GM19043 (cell line): ENCODE measurements around the gene HSPA1B.
"Not testable (repeated sequence)": the region's sequence is repeated elsewhere in the genome, so short reads cannot be mapped to it uniquely, and the experiment has no call there.

Experiments used
- ATAC-seq: cut with Tn5 transposase; IDR thresholded peaks from one replicate; pipeline ENCODE4 v1.9.1; 2021; ENCODE audit warnings: low read depth; ENCODE audit not compliant: unreplicated experiment

Gene HSPA1B

DNA sequence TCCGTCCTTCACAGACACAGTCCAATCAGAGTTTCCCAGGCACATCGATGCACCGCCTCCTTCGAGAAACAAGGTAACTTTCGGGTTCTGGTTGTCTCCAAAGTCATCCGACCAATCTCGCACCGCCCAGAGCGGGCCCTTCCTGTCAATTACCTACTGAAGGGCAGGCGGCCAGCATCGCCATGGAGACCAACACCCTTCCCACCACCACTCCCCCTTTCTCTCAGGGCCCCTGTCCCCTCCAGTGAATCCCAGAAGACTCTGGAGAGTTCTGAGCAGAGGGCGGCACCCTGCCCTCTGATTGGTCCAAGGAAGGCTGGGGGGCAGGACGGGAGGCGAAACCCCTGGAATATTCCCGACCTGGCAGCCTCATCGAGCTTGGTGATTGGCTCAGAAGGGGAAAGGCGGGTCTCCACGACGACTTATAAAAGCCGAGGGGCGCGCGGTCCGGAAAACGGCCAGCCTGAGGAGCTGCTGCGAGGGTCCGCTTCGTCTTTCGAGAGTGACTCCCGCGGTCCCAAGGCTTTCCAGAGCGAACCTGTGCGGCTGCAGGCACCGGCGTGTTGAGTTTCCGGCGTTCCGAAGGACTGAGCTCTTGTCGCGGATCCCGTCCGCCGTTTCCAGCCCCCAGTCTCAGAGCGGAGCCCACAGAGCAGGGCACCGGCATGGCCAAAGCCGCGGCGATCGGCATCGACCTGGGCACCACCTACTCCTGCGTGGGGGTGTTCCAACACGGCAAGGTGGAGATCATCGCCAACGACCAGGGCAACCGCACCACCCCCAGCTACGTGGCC, at the start of gene HSPA1B:
Gene HSPA1B (plus strand): TSS at position 453 of the 794 bp plus-strand sequence. CDS start 213 bp downstream, at position 666.
- ATAC-seq = peak; percentile 69

DNA sequence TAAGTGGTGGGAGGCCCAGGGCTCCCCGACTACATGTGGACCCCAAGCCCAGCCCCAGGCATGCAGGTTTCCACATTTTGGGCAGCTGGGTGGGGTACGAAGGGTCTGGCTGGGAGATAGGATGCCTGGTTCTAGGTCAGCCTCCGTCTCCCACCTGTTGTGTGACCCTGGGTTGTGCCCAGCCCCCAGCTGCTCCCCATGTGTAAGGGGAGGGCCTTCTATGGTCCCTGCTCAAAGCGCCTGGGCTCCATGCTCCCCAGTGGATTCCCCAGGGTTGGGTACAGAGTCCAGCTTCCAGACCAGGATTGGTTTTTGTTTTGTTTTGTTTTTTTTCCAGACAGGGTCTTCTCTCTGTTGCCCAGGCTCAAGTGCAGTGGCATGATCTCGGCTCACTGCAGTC, 49.3 kb upstream of the HSPA1B start:
- no peak for ATAC-seq

DNA sequence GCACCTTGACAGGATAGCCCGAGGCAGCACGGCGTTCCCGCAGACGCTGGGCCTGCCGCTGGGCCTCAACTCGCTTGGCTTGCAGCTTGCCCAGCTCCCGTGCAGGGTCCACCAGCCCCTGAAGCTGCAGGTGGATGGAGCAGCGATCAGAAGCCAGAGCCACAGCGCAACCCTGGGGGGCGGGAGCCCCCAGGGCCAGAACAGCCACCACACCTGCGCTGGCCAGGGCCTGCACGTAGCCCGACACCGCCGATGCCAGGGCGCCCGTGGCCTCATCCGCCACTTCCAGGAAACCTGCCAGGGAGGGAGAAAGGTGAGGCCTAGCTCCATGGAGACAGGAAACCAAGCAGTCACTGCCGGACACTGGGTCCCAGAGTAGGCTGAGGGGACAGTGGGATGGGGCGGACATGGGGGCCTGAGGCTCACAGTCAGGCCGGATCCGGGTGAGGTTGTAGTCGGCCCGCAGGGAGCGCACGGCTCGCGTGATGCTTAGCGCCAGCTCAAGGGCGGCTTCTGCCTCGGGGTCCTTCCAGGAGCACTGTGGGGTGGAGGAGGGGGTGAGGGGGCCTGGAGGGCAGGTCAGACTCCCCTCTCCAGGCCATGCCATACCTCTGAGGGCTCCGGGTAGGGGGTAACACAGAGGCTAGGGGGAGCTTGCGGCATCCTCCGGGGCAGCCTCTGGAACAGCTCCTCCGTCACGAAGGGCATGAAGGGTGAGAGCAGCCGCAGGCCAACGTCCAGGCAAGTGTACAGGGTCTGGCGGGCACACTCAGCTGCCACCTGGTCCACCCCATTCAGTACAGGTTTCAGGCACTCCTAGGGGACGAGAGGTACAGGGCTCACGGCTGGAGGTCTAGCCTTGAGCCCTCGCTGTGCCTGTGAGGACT, 48.3 kb upstream of the HSPA1B start:
- ATAC-seq = no peak

DNA sequence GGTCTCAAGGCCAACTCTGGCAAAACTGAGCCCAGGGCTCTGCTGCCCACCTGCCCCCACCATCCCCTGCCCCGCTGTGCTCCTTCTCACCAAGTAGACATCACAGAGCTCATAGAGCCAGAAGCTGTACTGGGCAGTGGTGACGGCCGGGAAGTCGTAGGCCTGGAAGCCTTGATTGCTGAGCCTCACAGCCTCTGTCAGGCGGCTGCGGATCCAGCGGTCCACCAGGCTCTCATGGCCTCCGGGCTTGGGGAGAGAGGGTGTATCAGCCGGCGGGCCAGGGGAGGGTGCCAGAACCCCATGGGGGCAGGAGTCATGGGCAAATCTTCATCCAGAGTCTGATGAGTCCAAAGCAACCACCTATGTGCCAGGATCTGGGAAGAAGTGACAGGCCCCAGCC, 47.6 kb upstream of the HSPA1B start:
- no peak for ATAC-seq

DNA sequence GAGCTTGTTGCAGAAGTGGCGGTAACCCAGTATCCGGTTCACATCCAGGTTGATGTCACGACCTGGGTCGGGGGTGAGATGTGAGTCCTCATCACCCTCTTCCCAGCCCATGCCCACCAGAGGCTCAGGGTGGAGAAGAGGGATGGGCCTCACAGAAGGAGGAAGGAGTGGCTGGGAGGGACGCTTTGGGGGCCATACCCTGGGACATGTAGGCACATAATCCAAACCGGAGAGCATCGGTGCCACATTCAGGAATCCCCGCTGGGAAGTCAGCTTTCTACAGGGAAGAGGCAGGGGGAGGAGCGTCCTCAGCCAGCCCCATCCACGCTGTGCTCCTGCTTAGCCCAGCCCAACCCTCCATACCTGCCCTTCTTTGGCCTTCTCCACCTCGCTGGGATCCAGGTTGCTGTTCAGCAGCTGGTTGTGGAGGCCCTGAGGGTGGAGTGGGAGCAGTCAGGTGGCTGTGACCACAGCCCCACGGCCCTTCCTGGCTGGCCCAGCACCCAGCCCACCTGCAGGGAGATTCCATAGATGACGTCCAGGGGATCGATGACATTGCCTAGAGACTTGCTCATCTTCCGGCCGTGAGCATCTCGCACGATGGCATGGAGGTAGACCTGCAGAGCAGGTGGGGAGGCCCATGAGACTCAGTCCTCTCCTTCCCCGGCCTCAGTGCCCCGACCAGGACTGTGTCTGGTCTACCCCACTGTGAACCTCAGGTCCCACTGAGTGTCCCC, 46.9 kb upstream of the HSPA1B start:
- ATAC-seq = no peak

- no peak for ATAC-seq
These were observed 46.1 kb upstream of the HSPA1B start for GRCh38 chr6:31781244-31782125.

GRCh38 chr6:31782126-31782855, 45.2 kb upstream of the HSPA1B start:
- no peak for ATAC-seq

DNA sequence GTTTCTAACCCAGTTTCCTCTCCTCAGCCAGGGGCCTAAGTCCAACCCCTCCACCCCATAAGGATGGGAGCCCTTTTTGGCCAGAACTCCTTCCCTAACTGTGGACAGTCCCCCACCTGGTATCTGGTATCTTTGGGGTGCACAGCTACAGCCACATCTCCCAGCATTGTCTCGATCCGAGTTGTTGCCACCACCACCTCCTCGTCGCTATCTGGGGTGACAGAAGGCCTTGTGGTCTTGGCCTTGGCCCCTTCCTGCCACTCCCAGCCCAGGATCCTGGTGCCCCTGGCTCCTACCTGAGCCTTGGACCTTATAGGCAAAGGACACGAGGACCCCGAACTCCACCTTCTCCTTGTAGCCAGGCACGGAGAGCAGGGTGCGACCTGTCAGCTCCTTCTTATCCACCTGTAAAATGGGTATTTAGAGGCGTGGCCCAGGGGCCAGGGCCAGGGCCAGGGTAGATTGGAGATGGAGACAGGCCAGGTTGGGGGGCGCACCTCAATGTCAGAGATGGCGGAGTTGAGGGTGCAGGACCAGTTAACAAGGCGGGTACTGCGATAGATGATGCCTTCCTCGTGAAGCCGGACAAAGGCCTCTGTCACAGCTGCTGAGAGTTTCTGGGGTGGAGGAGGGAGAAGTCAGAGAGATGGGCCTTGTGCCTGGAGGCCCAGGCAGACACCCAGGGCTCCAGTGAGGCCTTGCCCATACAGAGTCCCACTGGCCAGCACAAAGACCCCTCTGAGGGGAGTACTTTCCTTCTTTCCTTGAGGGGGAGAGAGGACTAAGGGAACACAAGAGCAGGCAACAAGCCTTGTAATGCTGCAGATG, 43.2 kb upstream of the HSPA1B start:
- ATAC-seq = no peak

DNA sequence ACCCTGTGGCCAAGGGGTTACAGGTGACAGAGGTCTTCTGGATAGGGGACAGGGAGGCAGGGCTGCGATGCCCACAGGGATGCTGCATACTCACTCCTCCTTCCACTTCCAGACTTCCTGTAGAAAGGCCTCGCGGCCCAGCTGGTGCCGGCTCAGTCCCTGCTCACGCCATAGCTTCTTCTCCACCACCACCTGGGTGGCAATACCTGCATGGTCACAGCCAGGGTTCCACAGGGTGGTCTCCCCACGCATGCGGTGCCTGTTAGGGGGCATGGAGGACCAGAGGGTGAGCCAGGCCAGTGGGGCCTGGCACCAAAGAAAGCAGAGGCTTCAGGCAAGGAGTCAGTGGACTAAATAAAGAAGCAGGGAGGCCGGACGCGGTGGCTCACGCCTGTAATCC, 42.1 kb upstream of the HSPA1B start:
- ATAC-seq = no peak

- no peak for ATAC-seq
These were observed 36.0 kb upstream of the HSPA1B start for GRCh38 chr6:31791324-31792089.

DNA sequence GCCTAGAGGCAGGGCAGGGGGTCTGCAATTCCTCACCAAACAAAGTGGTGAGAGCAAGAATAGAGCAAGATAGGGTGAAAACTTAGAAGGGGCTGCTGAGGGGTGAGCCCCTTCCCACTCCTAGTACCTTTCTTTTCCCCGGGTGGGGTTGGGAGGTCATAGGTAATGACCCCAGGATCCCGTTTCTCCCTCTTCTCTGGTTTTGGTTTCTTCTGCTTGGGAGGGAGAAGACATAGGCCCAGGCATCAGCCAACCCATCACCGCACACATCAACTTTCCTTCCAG, 35.5 kb upstream of the HSPA1B start:
- no peak for ATAC-seq

GRCh38 chr6:31792761-31793171, 34.8 kb upstream of the HSPA1B start:
- ATAC-seq = no peak

DNA sequence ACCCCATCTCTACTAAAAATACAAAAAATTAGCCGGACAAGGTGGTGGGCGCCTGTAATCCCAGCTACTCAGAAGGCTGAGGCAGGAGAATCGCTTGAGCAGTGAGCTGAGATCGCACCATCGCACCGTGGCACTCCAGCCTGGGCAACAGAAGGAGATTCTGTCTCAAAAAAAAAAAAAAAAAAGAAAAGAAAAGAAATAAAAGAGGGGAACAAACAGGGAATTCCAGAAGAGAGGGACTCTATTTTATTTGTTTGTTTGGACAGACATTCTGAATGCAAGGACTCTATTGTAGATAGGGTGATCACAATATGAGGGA, 33.7 kb upstream of the HSPA1B start:
- ATAC-seq = not testable (repeated sequence)

- no peak for ATAC-seq
These were observed 33.2 kb upstream of the HSPA1B start for GRCh38 chr6:31794294-31794865.

DNA sequence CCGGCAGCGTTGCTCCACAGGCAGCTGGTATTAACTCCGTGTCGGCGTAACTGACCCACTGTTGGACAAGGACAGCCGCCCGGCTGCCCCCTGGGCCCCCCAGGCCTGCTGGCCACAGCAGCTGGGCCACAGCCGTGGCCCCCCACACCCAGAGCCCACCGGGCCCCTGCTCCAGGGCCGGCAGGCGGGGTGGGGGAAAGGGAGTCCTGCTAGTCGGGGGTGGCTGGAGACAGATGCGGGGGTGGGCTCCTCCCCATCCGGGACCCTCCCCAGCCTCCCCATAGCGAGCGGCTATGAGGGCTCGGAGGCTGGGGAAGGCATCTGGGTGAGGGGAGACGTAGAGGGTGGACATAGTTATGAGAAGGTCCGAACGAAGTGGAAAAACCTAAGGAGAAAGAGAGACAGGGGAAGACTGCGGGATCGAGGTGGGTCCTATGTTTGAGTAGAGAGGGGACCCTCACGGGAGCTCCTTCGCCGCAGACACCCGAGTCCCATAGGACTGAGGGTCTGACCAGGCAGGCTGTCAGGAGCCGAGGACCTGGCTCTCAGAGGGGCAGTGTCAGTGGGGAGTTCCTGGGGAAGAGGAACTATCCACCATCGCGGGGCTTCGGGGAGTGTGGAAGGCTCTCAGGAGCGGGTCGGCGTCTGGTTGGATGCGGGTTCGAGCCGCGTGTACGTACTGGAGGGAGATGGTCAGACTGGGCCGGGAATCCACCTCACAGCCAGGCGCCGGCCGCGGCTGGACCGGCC, 32.5 kb upstream of the HSPA1B start:
- ATAC-seq = no peak

DNA sequence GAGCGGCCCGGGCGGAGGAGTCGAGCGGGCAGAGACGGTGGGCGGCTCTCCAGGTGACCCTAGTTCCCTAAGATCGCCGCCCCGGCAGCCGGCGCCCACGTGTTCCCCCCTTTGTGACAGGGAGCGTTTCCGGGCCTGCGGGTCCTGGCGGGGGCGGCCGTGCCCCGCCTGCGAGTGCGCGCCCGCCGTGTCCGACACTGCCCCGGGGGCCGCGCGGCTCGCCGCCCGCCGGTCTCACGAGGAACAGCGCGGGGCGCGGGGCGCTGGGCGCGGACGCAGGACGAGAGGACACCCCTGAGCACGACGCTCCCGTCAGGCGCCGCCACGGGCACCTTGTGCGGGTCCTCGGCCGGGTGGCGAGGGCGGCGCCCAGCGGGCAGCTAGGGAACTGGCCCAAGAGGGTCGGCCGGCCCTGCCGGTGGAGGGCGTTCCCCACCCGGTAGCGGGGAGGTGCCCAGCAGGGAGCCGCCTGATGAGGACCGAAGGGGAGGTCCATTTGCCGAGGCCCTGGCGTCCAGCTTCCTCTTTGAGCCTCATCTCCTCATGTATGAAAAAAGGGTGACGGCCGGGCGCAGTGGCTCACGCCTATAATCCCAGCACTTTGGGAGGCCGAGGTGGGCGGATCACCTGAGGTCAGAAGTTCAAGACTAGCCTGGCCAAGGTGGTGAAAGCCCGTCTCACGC, 31.8 kb upstream of the HSPA1B start, which contains the start of gene VARS1:
Gene VARS1 (minus strand): TSS at position 137 of the 683 bp plus-strand sequence. CDS start 535 bp downstream, outside the sequence.
- ATAC-seq = no peak
